ENCODE measurements around the gene UBE2D2.

- TF ChIP-seq CTCF (IDR thresholded peaks at IDR 0.05) (no peak), POLR2A (IDR thresholded peaks at IDR 0.05) (no peak)
Measured at GRCh38 chr5:139630855-139631254, 69.7 kb downstream of the UBE2D2 start.
